Nucleus accumbens (tissue), 56 donors: ENCODE measurements around the gene DALRD3.

Experiments
- DNase-seq, 56 donors: peaks; one replicate each; lab custom pipeline; 2025; lab: John Stamatoyannopoulos, UW

Gene DALRD3

GRCh38 chr3:48983096-48983495, 35.3 kb downstream of the DALRD3 start:
- DNase-seq: no peak

GRCh38 chr3:48982686-48983085, 35.7 kb downstream of the DALRD3 start:
- DNase-seq: no peak

- DNase-seq: no peak
Observed at GRCh38 chr3:48982016-48982415, 36.4 kb downstream of the DALRD3 start.

GRCh38 chr3:48980295-48980694, 38.1 kb downstream of the DALRD3 start:
- DNase-seq: no peak

- no peak for DNase-seq
Observed at GRCh38 chr3:48979451-48979850, 38.9 kb downstream of the DALRD3 start.

GRCh38 chr3:48974076-48974864, 44.1 kb downstream of the DALRD3 start:
- no peak for DNase-seq

GRCh38 chr3:48970586-48970985, 47.8 kb downstream of the DALRD3 start:
- DNase-seq: no peak

GRCh38 chr3:48966876-48967361, 51.5 kb downstream of the DALRD3 start:
- peak in 13 of 56 donors; percentile 8 to 60 (median 18) for DNase-seq

GRCh38 chr3:48966367-48966766, 52.0 kb downstream of the DALRD3 start:
- DNase-seq: no peak
